ENCODE results near the gene TMEM106A.
"Not testable (repeated sequence)": the region's sequence is repeated elsewhere in the genome, so short reads cannot be mapped to it uniquely, and the experiment has no call there.

DNA sequence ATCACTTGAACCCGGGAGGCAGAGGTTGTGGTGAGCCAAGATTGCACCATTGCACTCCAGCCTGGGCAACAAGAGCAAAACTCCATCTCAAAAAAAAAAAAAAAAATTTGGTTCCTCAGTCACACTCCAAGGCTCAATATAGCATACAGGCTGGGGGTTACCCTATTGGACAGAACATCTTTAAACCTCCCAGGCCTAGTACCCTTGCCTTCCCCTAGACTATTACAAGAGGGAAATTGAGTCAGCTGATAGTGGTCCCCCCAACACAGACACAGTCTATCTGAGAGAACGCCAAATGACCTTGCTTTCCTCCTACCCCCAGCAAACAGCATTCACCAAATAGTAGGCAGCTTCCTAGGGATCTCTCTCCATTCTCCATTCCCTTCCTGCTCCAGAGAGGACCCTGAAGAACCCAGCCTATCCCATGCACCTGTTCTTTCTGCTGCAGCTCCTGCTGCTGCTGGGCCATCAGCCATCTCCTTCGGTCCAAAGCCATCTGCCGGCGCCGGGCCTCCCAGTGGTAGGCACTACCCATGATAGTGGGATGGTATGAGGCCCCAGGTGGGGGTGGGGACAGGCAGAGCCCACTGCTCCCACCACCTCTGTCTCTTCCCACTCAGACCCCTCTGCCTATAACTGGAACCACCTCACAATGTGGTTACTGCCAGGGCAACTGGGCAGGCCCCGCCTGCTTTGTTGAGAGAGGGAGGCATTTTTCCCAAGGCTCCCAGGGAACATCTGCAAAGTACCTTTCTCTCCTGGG lies 16.5 kb downstream of the TMEM106A start, which contains the start of gene CCDC200:
- TF ChIP-seq, protein P1, sequence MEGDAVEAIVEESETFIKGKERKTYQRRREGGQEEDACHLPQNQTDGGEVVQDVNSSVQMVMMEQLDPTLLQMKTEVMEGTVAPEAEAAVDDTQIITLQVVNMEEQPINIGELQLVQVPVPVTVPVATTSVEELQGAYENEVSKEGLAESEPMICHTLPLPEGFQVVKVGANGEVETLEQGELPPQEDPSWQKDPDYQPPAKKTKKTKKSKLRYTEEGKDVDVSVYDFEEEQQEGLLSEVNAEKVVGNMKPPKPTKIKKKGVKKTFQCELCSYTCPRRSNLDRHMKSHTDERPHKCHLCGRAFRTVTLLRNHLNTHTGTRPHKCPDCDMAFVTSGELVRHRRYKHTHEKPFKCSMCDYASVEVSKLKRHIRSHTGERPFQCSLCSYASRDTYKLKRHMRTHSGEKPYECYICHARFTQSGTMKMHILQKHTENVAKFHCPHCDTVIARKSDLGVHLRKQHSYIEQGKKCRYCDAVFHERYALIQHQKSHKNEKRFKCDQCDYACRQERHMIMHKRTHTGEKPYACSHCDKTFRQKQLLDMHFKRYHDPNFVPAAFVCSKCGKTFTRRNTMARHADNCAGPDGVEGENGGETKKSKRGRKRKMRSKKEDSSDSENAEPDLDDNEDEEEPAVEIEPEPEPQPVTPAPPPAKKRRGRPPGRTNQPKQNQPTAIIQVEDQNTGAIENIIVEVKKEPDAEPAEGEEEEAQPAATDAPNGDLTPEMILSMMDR (IDR thresholded peaks at IDR 0.05), result not testable (repeated sequence)
- not testable (repeated sequence) for TF ChIP-seq POLR2A (IDR thresholded peaks at IDR 0.05)
